DLD1 (cell line): Measurements from ENCODE around the gene PBXIP1.

Source experiments
- in situ Hi-C: cut with HindIII; loops from 2 replicates; pipeline ENCODE4 v1.10.0; 2017; ENCODE audit warnings: low sequenced_read_pairs

PBXIP1 gene

GRCh38 chr1:154959426-154959780 lies 3.5 kb upstream of the PBXIP1 start:
- in situ Hi-C loops = no loop called here

GRCh38 chr1:154958681-154959425 lies 3.0 kb upstream of the PBXIP1 start:
- in situ Hi-C loops = no loop called here

- in situ Hi-C loops = no loop called here
Observed at GRCh38 chr1:154958036-154958435, 2.1 kb upstream of the PBXIP1 start.

- in situ Hi-C loops = no loop called here
Observed at GRCh38 chr1:154957091-154957657, 1.3 kb upstream of the PBXIP1 start.

- in situ Hi-C loops = no loop called here
Observed at GRCh38 chr1:154956544-154956941, 644 bp upstream of the PBXIP1 start.

GRCh38 chr1:154955039-154955717 lies 721 bp downstream of the PBXIP1 start:
- in situ Hi-C loops = no loop called here

- in situ Hi-C loops = no loop called here
Observed at GRCh38 chr1:154954541-154954940, 1.4 kb downstream of the PBXIP1 start.

- in situ Hi-C loops = no loop called here
Observed at GRCh38 chr1:154953611-154954038, 2.3 kb downstream of the PBXIP1 start.

GRCh38 chr1:154952664-154953063 lies 3.2 kb downstream of the PBXIP1 start:
- in situ Hi-C loops = no loop called here

- in situ Hi-C loops = no loop called here
Observed at GRCh38 chr1:154951901-154952657, 3.8 kb downstream of the PBXIP1 start.

- in situ Hi-C loops = no loop called here
Observed at GRCh38 chr1:154948079-154948478, 7.8 kb downstream of the PBXIP1 start.

GRCh38 chr1:154945962-154946850 lies 9.7 kb downstream of the PBXIP1 start:
- in situ Hi-C loops = no loop called here

- in situ Hi-C loops = no loop called here
Observed at GRCh38 chr1:154945160-154945961, 10.5 kb downstream of the PBXIP1 start.

- in situ Hi-C loops = no loop called here
Observed at GRCh38 chr1:154944401-154945159, 11.3 kb downstream of the PBXIP1 start.

GRCh38 chr1:154943649-154944400 lies 12.1 kb downstream of the PBXIP1 start:
- in situ Hi-C loops = no loop called here

- in situ Hi-C loops = no loop called here
Observed at GRCh38 chr1:154941333-154942013, 14.4 kb downstream of the PBXIP1 start.

GRCh38 chr1:154940651-154941194 lies 15.2 kb downstream of the PBXIP1 start:
- in situ Hi-C loops = no loop called here
